NCI-H146 (cell line): Measurements from ENCODE around the gene ZSCAN32.
A peak's percentile ranks its signal among the peaks of the same experiment; 100 is the strongest.

Experiments used
- DNase-seq: peaks from one replicate; lab custom pipeline; 2025; lab: John Stamatoyannopoulos, UW

Gene ZSCAN32

DNA sequence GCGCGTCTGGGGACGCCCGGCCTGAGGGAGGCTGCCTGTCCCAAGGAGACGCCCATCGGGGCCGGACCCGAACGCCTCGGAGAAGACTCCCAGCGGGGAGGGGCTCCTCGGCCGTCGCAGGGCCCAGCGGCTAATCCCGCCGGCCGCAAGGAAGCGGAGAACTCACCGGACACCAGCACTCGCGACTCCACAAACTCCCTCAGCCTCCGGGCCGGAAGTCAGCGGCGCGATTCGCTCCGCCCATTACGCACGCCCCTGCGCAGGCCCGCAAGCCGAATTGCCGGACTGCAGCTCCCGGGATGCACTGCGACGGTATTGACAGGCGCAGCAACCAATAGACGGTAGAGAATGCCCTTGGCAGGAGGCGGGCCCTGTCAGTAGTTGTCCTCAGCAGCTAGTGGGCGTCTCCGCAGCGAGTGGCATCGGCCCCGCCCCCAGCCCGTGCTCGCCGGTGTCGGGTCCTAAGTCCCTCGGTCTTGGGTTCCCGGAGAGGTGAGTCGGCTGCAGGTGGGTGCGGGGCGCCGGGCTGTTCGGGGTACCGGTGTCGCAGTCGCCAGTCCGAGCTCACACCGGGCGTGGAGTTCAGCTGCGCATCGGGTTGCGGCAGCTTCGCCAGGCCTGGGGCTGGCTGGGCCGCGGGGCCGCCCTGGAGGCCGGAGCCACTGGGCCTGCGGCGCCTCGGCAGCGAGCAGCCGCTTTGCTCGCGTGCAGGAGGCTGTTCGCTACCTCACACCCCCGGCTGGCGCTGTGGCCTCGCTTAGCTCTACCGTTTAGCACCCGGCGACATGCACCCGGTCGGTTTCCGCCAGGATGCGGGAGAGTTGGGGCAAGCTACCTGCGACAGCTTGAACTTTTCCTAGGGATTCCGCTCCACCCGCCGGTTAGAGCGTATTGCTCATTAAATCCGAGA lies at the start of gene ZSCAN32, which contains the start of gene ZNF174:
Gene ZSCAN32, minus strand, starts transcription at position 226 of the 910 bp plus-strand sequence. CDS start 3,447 bp downstream, outside the sequence.
Gene ZNF174, plus strand, starts transcription at position 437 of the 910 bp plus-strand sequence. CDS start 790 bp downstream, outside the sequence.
- DNase-seq, result peak; percentile 99

DNA sequence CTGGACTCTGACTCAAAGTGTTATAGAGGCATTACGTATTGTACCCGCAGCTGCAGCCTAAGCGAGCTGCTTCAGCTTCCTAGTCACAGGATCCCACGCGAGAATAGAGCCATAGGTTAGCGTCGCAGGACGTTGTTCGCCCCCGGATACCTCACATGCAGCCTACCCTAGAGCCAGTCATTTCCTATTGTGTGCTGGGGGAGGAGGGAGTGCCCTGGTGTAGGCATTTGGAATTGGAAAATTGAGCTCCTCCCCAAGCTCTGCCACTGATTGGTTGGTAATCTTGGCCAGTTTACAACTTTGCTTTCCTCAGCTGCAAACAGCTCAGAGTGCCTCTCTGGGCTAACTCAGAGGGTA lies 43.2 kb upstream of the ZSCAN32 start:
- DNase-seq, result peak; percentile 35

DNA sequence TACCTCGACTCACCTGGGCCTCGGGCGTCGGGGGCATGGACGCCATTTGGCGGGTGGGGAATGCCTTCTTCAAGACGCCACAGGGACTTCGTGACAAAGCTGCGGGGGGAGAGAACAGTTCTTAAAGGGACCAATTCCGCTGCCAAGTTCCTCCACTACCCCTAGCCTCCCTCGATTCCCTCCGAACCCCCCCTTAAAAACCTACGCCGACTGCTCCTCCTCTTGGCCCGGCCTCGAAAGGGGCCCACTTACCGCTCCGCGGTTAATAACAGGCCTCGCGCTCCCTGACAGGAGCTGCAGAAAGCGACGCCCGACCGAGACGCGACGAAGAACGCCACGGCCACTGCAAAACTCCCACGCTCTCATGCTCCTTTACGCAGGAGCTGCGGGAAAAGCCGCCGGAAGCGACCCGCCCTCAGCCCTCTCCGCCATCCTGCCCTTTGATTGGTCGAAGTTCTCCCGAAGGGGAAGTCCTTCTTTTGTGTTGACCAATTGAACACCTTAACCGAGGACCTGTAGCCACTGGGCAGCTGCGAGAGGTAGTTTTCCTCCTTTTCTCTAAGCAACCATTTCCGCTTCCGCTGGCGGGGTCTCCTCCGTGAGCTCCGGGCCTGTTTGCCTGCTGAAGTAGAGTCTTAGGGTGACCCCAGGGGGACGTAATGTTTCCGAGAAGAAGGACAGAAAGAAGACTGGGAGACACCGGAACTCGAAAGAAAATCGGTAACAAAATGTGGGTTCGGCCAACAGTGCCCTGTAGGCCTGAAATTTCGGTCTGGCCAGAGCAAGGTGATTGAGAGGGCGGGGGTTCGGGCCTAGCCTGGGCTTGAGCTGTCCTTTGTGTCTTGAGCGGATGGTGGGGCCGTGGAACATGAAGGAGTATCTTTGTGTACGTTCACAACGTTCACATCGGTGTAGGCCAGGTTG lies 42.6 kb upstream of the ZSCAN32 start, which contains the start of the genes NAA60 and ZNF597:
Gene NAA60, plus strand, starts transcription at position 573 of the 924 bp plus-strand sequence. CDS start 32,548 bp downstream, outside the sequence.
Gene ZNF597, minus strand, starts transcription at position 397 of the 924 bp plus-strand sequence. Its CDS starts 351 bp downstream, at position 46.
- peak; percentile 94 for DNase-seq

DNA sequence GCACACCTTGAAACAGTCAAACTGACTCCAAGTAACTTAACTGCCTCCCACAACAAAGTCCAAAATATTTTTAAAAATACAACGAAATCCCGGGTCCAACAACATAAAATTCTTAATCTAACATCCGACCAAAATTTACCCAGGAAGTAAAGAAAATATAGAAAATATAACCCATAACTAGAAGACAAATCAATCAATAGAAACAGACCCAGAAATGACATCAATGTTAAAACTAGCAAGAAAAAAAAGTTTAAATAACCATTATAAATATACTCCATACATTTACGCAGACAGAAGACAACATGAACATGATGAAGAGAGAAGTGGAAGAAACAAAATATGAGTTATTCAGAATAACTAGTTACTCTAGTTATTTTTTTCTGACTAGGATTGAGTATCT lies 38.8 kb upstream of the ZSCAN32 start:
- DNase-seq, result no peak

DNA sequence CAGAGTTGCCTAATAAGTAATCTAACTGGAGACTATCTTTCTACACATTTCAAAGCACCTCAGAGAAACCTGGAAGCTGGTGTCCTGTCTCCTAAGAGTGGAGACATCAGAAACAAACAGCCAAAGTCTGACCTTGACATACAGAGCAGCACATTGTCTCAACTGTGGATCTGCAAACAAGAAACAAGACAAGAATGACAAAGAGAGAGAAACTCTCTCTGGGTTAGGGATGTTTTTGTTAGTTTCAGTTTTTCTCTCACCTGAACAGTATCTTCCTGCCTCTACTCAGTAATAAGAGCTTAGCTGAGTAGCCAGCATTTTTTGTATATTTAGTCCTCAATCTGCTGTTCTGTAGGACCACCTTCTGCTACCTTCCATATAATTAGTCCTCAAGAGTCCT lies 33.6 kb upstream of the ZSCAN32 start:
- no peak for DNase-seq

DNA sequence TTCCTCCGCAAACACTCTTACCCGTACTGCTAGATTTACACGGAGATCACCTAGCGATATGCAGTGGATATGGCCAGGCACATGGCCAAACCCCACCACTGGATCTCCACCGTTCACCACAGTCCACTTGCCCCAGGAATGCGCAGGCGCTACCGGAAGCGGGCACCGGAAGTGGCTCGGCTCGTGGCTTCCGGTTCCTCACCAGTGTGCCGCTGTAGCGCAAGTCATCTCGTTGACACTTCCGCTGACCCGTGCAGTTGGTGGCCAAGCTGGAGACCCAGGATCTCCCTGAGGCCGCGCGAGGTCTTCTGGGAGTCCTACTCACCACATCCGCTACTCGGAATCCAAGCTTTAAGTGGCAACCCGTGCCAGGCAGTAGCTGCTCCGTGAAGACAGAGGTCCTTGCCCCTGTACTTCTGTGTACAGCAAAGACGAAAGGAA lies 31.0 kb upstream of the ZSCAN32 start:
- no peak for DNase-seq

DNA sequence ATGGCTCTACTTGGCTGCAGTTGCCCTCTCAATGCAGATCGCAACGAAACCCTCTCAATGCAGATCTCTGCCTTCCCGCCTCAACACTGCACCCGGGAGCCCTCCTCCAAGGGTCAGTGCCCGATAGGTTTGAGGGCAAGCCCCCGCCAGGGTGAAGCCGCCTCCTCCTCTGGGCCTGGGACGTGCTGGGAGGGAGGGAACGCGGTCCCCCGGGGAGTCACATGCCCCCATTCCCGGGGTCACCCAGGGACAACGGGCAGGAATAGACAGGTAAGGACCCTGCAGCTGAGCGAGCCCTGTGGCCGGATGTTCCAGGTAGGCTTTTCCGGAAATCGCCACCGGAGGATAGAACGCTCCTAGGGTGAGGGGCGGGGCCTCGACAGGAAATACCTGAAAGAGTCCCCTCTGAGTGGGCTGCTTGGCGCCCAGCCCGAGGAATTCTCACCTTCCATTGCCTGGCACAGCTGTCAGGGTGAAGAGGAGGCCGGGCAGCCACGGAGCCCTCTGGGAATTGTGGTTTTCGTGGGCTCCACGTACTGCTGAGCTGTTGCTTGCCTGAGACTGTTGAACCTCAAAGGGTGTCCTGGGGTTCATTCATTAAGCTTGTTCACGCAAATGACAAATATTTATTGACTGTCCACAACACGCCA lies 13.1 kb upstream of the ZSCAN32 start:
- no peak for DNase-seq

DNA sequence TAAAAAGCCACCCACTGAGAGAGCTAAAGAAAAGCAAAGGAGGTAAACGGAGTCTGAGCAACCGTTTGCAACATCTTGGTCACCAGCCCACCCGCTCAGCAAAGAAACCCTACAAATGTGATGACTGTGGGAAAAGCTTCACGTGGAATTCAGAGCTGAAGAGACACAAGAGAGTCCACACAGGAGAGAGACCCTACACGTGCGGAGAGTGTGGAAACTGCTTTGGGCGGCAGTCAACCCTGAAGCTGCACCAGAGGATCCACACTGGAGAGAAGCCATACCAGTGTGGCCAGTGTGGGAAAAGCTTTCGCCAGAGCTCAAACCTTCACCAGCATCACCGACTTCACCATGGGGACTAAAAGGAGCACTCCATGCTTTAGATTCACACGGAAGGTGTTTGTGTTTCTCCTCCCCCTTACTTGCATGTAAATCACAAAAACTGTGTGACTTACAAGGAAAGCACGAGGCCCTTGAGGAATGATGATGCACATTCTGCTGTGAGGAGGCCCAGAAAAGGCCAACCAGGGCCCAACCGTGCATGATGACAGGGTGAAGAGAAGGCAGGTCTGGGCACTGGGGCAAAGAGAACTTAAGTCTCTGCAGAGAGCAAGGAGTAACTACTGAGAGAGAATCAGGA lies 7.9 kb upstream of the ZSCAN32 start:
- no peak for DNase-seq

DNA sequence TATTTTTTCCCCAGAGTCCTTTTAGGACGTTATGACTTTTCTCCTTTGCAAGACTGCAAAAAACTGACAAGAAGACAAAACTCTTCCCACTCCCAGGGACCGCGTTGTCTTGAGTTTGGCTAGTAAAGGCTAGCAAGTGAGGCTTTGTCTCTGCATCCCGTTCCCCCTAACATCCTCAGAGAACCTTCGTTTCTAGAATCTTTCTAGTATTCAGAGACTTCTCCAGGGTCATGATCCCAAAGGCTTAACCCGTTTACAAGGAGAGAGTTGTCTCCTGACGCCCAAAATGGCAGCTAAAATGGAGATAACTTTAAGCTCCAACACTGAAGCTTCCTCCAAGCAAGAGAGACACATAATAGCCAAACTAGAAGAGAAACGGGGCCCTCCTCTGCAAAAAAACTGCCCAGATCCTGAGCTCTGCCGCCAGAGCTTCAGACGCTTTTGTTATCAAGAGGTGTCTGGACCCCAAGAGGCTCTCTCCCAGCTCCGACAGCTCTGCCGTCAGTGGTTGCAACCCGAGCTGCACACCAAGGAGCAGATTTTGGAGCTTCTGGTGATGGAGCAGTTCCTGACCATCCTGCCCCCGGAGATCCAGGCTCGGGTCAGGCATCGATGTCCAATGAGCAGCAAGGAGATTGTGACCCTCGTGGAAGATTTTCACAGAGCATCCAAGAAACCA lies 1.1 kb upstream of the ZSCAN32 start:
- DNase-seq, result peak; percentile 28

DNA sequence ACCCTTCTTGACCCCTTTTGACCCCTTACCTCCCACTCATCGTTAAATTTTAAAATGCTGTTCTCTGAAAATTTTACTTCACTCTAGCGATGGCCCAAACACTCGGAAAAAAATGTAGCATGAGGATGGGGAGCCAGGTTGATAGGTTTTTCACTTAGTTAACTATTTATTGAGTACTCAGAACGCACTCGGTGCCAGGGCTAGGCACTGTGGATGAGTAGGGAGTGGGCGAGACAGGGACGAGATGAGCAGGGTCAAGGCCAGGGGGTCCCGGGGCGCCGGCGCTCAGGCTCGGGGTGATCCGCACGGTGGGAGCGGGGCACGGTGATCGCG lies 392 bp downstream of the ZSCAN32 start:
- no peak for DNase-seq

DNA sequence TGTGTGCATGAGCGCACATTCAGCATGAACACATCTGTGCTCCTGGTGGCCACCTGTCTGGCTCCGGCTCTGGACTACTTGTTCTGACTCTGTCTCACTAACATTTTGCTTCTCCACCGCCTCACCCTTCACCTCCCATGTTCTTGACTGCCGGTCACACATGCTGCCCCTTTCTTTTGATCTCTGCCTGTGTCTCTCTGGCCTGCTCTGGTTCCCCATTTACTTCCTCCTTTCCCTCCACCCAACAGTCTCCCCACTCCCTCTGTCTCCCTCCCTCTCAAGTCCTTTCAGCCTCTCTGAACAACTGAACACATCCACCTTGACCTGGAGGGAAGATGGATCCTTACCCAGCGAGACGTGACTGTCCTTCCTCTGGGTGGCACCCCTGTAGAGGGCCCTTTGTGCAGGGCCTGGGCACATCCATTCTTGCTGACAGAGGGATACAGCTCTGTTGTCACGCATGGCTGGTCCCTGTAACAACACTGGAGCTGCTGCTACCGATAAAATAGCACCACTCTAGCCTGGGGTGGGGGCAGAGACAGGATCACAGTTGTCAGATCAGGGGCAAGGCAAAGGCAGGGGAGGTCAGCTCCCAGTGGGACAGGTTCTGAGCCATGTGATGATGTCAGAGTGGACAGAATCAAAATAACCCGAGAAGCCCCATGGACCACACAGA lies 11.0 kb downstream of the ZSCAN32 start:
- no peak for DNase-seq

DNA sequence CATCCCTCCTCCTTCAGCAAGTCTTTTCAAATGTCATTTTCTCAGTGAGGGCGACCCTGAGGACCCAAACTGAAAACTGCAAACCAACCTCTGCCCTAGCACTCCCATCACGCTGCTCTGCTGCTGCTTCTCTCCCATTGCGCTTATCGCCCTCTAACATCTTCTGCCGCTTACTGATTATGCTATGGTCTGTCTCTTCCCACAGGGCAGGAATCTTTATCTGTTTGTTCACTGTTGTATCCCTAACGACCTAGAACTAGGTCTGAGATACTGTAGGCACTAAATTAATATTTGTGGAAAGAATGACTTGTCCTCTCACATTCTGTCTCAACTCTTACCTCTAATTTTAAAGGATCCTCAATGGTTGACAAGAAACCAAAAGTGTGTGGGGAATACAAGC lies 12.5 kb downstream of the ZSCAN32 start:
- no peak for DNase-seq

DNA sequence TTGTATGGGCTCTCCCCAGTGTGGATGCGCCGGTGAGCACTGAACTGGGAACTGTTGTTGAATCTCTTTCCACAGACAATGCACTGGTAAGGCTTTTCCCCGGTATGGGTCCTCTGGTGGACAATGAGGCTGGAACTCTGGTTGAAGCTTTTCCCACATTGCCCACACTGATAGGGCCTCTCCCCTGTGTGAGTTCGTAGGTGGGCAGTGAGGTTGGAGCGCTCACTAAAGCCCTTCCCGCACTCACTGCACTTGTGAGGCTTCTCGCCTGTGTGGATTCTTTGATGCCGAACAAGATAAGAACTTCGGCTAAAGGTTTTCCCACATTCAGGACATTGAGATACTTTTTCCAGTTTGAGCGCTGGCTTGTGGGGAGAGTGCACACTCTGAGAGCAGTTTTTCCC lies 17.8 kb downstream of the ZSCAN32 start:
- DNase-seq, result no peak

DNA sequence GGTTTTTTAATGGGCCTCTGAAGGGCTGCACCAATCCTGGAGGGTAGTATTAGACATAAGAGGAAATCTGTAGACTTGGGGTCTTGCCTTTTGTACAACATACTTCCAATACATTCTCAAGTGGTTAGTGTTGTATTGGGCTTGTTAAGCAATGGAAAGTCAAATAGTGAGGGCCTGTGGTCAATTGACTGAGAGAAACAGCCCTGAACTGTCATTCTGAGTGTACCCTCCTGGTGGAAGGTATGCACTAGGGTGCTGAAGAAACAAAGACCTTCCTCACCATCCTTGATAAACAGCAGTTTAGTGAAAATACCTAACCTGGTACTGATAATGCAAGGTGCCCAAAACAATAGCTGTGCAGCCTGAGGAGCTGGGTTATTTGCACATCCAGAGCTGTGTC lies 22.9 kb downstream of the ZSCAN32 start:
- no peak for DNase-seq

DNA sequence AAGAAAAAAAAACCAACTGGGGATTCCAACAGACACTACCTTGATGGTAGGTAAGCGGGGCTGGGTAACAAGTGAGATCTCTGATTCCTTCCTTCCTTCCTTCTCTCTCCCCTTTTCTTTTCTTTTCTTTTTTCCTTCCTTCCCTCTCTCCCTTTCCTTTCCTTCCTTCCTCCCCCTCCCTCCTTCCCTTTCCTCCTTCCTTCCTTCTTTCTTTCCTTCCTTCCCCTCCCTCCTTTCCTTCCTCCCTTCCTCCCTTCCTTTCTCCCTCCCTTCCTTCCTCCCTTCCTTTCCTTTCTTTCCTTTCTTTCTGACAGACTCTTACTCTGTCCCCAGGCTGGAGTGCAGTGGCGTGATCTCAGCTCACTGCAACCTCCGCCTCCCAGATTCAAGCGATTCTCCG lies 25.1 kb downstream of the ZSCAN32 start:
- DNase-seq, result no peak

DNA sequence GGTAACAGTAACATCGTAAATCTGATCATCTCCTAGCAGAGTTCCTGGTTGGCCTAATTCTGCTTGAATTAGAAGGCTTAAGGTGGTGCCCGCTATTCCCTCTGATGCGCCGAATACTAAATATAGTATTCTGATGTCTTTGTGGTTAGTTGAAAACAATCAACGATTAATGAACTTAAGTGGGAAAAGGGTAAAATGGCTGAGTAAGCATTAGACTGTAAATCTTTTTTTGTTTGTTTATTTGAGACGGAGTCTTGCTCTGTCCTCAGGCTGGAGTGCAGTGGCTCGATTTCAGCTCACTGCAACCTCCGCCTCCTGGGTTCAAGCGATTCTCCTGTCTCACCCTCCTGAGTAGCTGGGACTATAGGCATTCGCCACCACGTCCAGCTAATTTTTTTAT lies 31.7 kb downstream of the ZSCAN32 start:
- no peak for DNase-seq

DNA sequence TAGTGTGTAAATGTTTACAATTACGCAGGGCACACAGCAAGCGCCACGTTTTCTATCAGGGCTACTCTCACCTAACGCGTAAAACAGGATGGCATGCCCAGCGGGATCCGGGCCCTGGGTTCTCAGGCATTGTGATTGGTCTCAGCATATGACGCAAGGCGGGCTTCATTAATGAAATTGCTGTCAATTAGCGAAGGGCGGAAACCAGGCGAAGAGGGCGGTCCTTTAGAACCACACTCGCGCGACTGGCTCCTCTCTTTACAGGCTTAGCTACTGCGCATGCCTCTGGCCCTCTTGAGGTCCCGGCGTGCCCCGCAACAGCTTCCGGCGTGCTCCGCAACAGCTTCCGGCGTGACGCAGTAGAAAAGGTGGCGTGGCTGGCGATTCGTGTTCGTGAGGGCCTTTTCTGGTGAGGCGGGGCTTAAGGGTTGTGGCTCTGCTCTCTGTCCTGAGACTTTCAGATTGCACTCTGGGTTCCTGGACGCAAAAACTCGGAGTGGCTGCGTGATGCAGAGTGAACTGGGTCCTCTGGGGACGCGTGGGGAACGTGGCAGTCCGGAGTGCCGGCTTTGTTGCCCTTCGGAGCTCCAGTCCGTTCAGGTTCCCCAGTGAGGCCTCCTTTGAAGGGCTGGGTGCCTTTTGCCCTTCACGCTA lies 35.9 kb downstream of the ZSCAN32 start:
- DNase-seq, result peak; percentile 96

DNA sequence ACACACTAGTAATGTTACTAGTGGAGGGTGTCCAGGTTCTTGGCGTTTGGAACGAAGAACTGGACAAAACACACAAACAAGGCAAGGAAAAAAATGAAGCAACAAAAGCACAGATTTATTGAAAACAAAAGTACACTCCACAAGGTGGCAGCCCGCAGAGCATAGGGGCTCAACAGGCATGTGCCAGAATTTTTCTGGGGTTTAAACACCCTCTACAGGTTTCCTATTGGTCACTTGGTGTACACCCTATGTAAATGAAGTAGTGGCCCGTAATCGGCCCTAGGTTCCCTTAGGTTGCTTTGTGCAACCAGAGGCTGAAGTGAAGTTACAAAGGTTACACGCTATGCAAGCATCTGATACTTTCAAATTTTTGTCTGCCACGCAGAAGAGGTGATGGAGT lies 37.0 kb downstream of the ZSCAN32 start:
- DNase-seq, result no peak

DNA sequence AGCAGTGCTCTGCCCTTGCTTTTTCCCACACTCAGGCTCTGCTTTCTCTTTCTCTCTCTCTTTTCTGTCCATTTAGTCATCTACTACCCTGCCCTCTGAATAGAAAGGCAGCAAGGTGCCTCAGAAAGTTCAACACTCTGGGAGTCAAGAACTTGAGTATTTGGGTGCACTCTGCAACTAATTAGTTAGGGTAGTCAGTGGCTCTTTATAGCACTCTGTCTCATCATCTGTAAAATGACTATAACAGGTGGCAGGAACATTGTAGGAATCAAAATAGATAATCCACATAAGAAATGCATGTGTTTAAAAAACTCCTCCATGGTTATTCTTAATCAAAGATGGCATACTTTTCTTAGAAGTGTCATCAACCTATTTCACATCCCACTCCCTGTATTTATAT lies 37.9 kb downstream of the ZSCAN32 start:
- no peak for DNase-seq

DNA sequence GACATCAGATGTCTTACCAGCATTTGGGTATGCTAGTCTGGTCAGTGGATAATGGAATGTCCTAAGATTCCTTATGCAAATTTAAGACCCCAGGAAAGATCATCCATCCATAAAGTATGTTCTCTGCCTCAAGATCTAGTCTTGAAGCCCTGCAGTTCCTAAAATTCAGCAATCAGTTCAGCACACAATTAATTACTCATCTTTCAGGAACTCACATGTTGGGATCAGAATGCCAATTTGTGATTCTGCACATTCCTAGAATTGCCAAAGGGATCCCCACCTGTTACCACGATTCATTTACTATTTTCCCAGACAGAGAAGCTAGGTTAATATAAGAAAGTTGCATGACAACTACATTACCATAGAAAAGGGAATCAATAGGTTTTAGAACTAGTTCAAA lies 41.9 kb downstream of the ZSCAN32 start:
- DNase-seq, result no peak
